ENCODE data around the gene ARHGDIA. TPM values are rescaled to one million over a fixed set of nuclear protein-coding genes. Genes with fewer than 3 reads are reported as not detected.

The ARHGDIA gene
- total RNA-seq, 5 donors from 2014 or later (not counting 1 experiment from before 2014, with no cell fraction given) = 473 to 577 (median 504) TPM

DNA sequence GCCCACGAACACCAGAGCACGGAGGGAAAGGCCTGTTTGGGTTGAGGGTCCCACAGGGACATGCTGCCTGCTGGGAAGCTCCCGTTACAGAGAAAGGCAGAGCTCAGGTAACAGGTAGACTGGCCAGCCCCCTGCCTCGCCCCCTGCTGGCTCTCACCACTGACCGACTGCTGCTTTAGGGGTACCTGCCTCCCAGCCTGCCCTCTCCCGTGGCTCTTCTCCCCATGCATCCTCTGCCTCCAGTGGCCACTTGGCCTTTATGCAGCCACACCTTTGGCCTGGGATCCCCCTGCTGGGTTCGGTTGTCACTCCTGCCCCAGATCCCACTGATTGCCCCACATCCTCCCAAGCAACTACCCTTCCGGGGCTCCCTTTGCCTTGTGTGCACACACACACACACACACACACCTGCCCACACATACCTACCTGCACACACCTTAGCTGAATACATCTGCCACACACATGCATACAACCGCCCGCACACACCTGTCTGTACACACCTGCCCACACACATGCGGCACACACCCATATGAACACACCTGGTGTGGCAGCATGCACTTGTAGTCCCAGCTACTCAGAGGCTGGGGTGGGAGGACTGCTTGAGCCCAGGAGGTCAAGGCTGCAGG lies 45.2 kb downstream of the ARHGDIA start:
- H3K4me1 Mint-ChIP-seq = peaks cover 0 to 14% (median 11%) of the 10 kb centered on the region in 3 donors
- ChIA-PET POLR2A (no interaction called here), CTCF (interaction anchor here in 1 of 2 donors (0.5 kb wide), 1 partner anchor 21 kb away, joined by 5 read pairs; no protein-coding TSS in a partner anchor)
- no peak for ATAC-seq (replicated peaks in 1 of 4)
- no peaks in the 10 kb centered on the region for H3K27me3 Mint-ChIP-seq
- Histone ChIP-seq H3K27me3 (replicated peaks in 1 of 2; ENCODE audit: control insufficient read depth in 2 of 2, extremely low read depth in 1 of 2, insufficient read depth in 2 of 2, low read length in 1 of 2) (peaks cover 0 to 4% of the 10 kb centered on the region in 2 experiments), H3K4me3 (ENCODE audit: control insufficient read depth in 1 of 2, extremely low read depth in 1 of 2, low read length in 1 of 2) (no peak overlapping the region), H3K9me3 (no peaks in the 10 kb centered on the region), H3K27ac (ENCODE audit: low read length) (no peak overlapping the region), H3K36me3 (ENCODE audit: control insufficient read depth in 2 of 2, extremely low read depth in 1 of 2, insufficient read depth in 1 of 2, low read length in 1 of 2) (peaks cover 16 to 19% of the 10 kb centered on the region in 2 donors), H3K4me1 (ENCODE audit: control insufficient read depth in 1 of 2, extremely low read depth in 1 of 2, insufficient read depth in 2 of 2, low read length in 2 of 2) (peaks cover 0 to 11% of the 10 kb centered on the region in 2 experiments)
- DNase-seq = no peak
- WGBS (ENCODE audit: insufficient coverage) = 88% methylated on average over 8 of the region's 11 CpGs
- no peak overlapping the region for H3K27ac Mint-ChIP-seq
- no peak overlapping the region for H3K4me3 Mint-ChIP-seq
- peaks cover 7% of the 10 kb centered on the region for H3K36me3 Mint-ChIP-seq
- no peaks in the 10 kb centered on the region for H3K9me3 Mint-ChIP-seq

DNA sequence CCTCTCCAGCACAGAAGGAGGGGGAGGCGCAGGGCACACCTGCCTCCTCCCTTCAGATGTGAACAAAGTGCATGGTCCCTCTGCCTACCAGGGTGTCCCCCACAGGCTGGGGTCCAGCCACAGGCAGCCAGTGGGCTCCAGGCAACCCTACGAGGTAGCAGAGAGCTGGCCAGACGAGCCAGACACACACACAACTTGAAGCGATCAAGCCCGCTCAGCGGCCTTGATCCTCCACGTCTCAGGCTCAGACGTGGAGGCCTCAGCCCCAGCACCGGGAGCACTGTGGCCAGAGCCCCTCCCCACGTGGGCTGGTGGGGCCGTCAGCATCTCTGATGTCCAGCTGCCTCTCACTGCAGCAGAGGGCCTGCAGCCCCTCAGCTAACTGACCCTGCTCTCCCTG lies 46.5 kb downstream of the ARHGDIA start:
- H3K9me3 Mint-ChIP-seq = no peaks in the 10 kb centered on the region
- Histone ChIP-seq H3K4me1 (ENCODE audit: control insufficient read depth in 1 of 2, extremely low read depth in 1 of 2, insufficient read depth in 2 of 2, low read length in 2 of 2) (peaks cover 0 to 6% of the 10 kb centered on the region in 2 experiments), H3K27ac (ENCODE audit: low read length) (no peak overlapping the region), H3K36me3 (ENCODE audit: control insufficient read depth in 2 of 2, extremely low read depth in 1 of 2, insufficient read depth in 1 of 2, low read length in 1 of 2) (peaks cover 16 to 19% of the 10 kb centered on the region in 2 donors), H3K27me3 (replicated peaks in 1 of 2; ENCODE audit: control insufficient read depth in 2 of 2, extremely low read depth in 1 of 2, insufficient read depth in 2 of 2, low read length in 1 of 2) (peaks cover 0 to 9% of the 10 kb centered on the region in 2 experiments), H3K4me3 (ENCODE audit: control insufficient read depth in 1 of 2, extremely low read depth in 1 of 2, low read length in 1 of 2) (no peak overlapping the region), H3K9me3 (no peaks in the 10 kb centered on the region)
- H3K4me1 Mint-ChIP-seq = peaks cover 0 to 12% (median 9%) of the 10 kb centered on the region in 3 donors
- peaks cover 7% of the 10 kb centered on the region for H3K36me3 Mint-ChIP-seq
- DNase-seq (no peak), ATAC-seq (replicated peaks in 1 of 4) (no peak)
- H3K27ac Mint-ChIP-seq = no peak overlapping the region
- no peak overlapping the region for H3K4me3 Mint-ChIP-seq
- WGBS (ENCODE audit: insufficient coverage) = 94% methylated on average over 11 of the region's 11 CpGs
- H3K27me3 Mint-ChIP-seq = no peaks in the 10 kb centered on the region
- POLR2A ChIA-PET = no interaction called here
- CTCF ChIA-PET = no interaction called here

DNA sequence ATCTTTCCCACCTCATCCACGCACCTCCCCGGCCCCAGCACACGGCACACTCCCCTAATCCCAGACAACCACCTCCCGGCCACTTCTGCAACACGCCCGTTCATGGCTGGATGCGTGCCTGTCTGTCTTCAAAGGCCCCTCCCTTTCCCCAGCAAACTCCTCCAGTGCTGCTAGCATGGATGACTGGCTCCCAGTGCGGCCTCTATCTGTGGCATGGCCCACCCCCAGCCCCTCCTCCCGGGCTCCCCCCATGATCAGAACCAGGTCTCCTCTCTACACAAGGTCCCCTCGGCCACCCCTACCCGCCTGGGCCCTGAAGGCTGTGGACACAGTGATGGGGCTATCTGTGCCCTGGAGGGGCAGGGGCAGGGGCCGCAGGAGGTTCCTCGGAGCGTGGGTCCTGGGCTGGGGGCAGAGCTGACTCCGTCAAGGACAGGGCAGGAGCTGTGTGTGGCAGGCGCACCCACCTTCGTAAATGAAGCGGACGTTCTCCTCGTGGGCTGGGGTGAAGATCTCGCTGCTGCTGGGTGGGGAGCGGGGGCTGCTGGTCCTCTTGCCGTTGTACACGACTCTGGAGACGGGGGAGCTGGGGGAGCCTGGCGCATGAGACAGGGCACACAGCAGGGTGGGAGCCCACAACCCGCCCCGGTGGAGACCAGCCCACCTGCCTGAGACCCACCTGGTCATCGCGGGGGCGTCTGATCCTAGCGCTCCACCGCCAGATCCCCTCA lies 47.2 kb downstream of the ARHGDIA start:
- Histone ChIP-seq H3K9me3 (no peaks in the 10 kb centered on the region), H3K36me3 (ENCODE audit: control insufficient read depth in 2 of 2, extremely low read depth in 1 of 2, insufficient read depth in 1 of 2, low read length in 1 of 2) (peaks cover 16 to 19% of the 10 kb centered on the region in 2 donors), H3K27me3 (replicated peaks in 1 of 2; ENCODE audit: control insufficient read depth in 2 of 2, extremely low read depth in 1 of 2, insufficient read depth in 2 of 2, low read length in 1 of 2) (peaks cover 2 to 13% of the 10 kb centered on the region in 2 experiments), H3K4me1 (ENCODE audit: control insufficient read depth in 1 of 2, extremely low read depth in 1 of 2, insufficient read depth in 2 of 2, low read length in 2 of 2) (peaks cover 0 to 5% of the 10 kb centered on the region in 2 experiments), H3K27ac (ENCODE audit: low read length) (no peak overlapping the region), H3K4me3 (ENCODE audit: control insufficient read depth in 1 of 2, extremely low read depth in 1 of 2, low read length in 1 of 2) (no peak overlapping the region)
- Mint-ChIP-seq H3K4me1 (peaks cover 0 to 11% (median 8%) of the 10 kb centered on the region in 3 donors), H3K27ac (no peak overlapping the region), H3K36me3 (peaks cover 7% of the 10 kb centered on the region), H3K4me3 (no peak overlapping the region), H3K9me3 (no peaks in the 10 kb centered on the region), H3K27me3 (no peaks in the 10 kb centered on the region)
- CTCF ChIA-PET = no interaction called here
- POLR2A ChIA-PET = no interaction called here
- WGBS (ENCODE audit: insufficient coverage) = 98% methylated on average over 24 of the region's 33 CpGs
- ATAC-seq (replicated peaks in 1 of 4) = no peak
- DNase-seq = no peak

GRCh38 chr17:81822996-81823819 lies 47.9 kb downstream of the ARHGDIA start:
- Histone ChIP-seq H3K27ac (ENCODE audit: low read length) (no peak overlapping the region), H3K4me1 (ENCODE audit: control insufficient read depth in 1 of 2, extremely low read depth in 1 of 2, insufficient read depth in 2 of 2, low read length in 2 of 2) (no peaks in the 10 kb centered on the region), H3K36me3 (ENCODE audit: control insufficient read depth in 2 of 2, extremely low read depth in 1 of 2, insufficient read depth in 1 of 2, low read length in 1 of 2) (peaks cover 16 to 19% of the 10 kb centered on the region in 2 donors), H3K9me3 (no peaks in the 10 kb centered on the region), H3K27me3 (replicated peaks in 1 of 2; ENCODE audit: control insufficient read depth in 2 of 2, extremely low read depth in 1 of 2, insufficient read depth in 2 of 2, low read length in 1 of 2) (peaks cover 2 to 13% of the 10 kb centered on the region in 2 experiments), H3K4me3 (ENCODE audit: control insufficient read depth in 1 of 2, extremely low read depth in 1 of 2, low read length in 1 of 2) (no peak overlapping the region)
- Mint-ChIP-seq H3K27me3 (no peaks in the 10 kb centered on the region), H3K9me3 (no peaks in the 10 kb centered on the region), H3K4me3 (no peak overlapping the region), H3K27ac (no peak overlapping the region), H3K4me1 (peaks cover 0 to 7% (median 5%) of the 10 kb centered on the region in 3 donors), H3K36me3 (peaks cover 7% of the 10 kb centered on the region)
- ChIA-PET POLR2A (no interaction called here), CTCF (no interaction called here)
- ATAC-seq (replicated peaks in 1 of 4) (peak in 1 of 4 experiments; percentile 26), DNase-seq (no peak)
- 98% methylated on average over 22 of the region's 30 CpGs for WGBS (ENCODE audit: insufficient coverage)

GRCh38 chr17:81822312-81822637 lies 48.9 kb downstream of the ARHGDIA start:
- Histone ChIP-seq H3K36me3 (ENCODE audit: control insufficient read depth in 2 of 2, extremely low read depth in 1 of 2, insufficient read depth in 1 of 2, low read length in 1 of 2) (peaks cover 16 to 19% of the 10 kb centered on the region in 2 donors), H3K4me3 (ENCODE audit: control insufficient read depth in 1 of 2, extremely low read depth in 1 of 2, low read length in 1 of 2) (no peak overlapping the region), H3K9me3 (no peaks in the 10 kb centered on the region), H3K27me3 (replicated peaks in 1 of 2; ENCODE audit: control insufficient read depth in 2 of 2, extremely low read depth in 1 of 2, insufficient read depth in 2 of 2, low read length in 1 of 2) (peaks cover 2 to 15% of the 10 kb centered on the region in 2 experiments), H3K27ac (ENCODE audit: low read length) (no peak overlapping the region), H3K4me1 (ENCODE audit: control insufficient read depth in 1 of 2, extremely low read depth in 1 of 2, insufficient read depth in 2 of 2, low read length in 2 of 2) (no peaks in the 10 kb centered on the region)
- Mint-ChIP-seq H3K9me3 (no peaks in the 10 kb centered on the region), H3K36me3 (peaks cover 7% of the 10 kb centered on the region), H3K4me1 (peaks cover 0 to 5% (median 5%) of the 10 kb centered on the region in 3 donors), H3K27me3 (no peaks in the 10 kb centered on the region), H3K27ac (no peak overlapping the region), H3K4me3 (no peak overlapping the region)
- ChIA-PET POLR2A (no interaction called here), CTCF (interaction anchor here in 1 of 2 donors (0.6 kb wide), 1 partner anchor 126 kb away, joined by 3 read pairs; no protein-coding TSS in a partner anchor)
- ATAC-seq (replicated peaks in 1 of 4) = no peak
- 94% methylated on average over 8 of the region's 8 CpGs for WGBS (ENCODE audit: insufficient coverage)
- DNase-seq = no peak

Data from T-cell (primary cell).